Measurements from ENCODE around the gene PLSCR1. TPM values are rescaled to one million over a fixed set of nuclear protein-coding genes. Genes with fewer than 3 reads are reported as not detected.
"Not testable (repeated sequence)": the region's sequence is repeated elsewhere in the genome, so short reads cannot be mapped to it uniquely, and the experiment has no call there.

PLSCR1 gene
- total RNA-seq, 2 experiments from 2014 or later: 23.3 to 28.8 TPM

GRCh38 chr3:146521394-146521793 is 23.0 kb downstream of the PLSCR1 start:
- POLR2A ChIA-PET: no interaction called here
- CTCF ChIA-PET: no interaction called here

- ChIA-PET CTCF (no interaction called here), POLR2A (no interaction called here)
These were observed 24.6 kb downstream of the PLSCR1 start for GRCh38 chr3:146519810-146520209.

GRCh38 chr3:146517684-146518435 is 26.5 kb downstream of the PLSCR1 start:
- CTCF ChIA-PET: interaction anchor here (0.5 kb wide), 1 partner anchor 9 kb away, joined by 3 read pairs; no protein-coding TSS in a partner anchor

GRCh38 chr3:146513386-146514051 is 30.9 kb downstream of the PLSCR1 start:
- POLR2A ChIA-PET: no interaction called here
- CTCF ChIA-PET: no interaction called here

More at GRCh38 chr3:146517684-146518435, 26.5 kb downstream of the PLSCR1 start:
- POLR2A ChIA-PET: no interaction called here

DNA sequence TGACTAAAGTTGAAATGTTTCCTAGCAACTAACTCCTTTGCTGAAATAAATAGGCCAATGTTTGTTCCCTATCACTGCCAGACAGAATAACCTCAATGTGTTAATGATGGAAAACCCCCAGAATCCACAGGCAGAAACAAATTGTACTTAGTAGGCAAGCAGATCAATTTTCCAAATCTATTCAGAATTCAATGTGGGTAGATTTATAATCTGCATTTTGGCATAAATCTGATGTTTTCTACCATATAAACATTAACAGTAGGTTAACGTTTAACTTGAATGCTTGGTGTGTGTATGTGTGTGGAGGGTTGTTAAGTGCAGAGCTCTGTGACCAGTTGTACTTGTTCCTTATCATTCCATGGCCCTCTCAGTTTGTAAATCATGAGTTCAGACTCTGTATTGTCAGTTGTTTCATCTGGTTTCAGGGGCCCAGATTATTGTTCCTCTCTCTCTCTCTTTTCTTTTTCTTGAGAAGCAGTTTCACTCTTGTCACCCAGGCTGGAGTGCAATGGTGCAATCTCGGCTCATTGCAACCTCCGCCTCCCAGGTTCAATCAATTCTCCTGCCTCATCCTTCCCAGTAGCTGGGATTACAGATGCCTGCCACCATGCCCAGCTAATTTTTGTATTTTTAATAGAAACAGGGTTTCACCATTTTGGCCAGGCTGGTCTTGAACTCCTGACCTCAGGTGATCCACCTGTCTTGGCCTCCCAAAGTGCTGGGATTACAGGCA is 32.8 kb downstream of the PLSCR1 start:
- ChIA-PET POLR2A (no interaction called here), CTCF (no interaction called here)

GRCh38 chr3:146507331-146508120 is 36.9 kb downstream of the PLSCR1 start:
- ChIA-PET CTCF (no interaction called here), POLR2A (no interaction called here)

DNA sequence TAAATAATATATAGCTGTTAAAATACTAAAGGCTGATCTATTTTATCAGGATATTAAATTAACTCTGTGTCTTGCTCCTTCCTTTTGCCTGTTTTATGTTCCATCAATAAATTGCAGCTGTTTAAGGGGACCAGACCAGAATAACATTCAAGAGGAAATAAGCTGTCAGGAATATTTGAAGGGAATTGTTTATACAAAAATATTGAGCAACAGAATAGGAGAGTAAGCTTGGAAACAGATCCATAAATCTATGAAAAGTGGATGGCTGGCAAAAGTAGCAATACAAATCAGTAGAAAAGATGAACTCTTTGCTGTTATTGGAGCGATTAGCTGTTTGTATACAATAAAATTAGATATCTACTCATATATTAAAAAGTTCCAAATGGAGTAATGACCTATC is 38.9 kb downstream of the PLSCR1 start:
- ChIA-PET CTCF (no interaction called here), POLR2A (interaction anchor here (1.4 kb wide), 1 partner anchor 39 kb away, joined by 3 read pairs; the partner anchor contains the start of gene PLSCR1)

DNA sequence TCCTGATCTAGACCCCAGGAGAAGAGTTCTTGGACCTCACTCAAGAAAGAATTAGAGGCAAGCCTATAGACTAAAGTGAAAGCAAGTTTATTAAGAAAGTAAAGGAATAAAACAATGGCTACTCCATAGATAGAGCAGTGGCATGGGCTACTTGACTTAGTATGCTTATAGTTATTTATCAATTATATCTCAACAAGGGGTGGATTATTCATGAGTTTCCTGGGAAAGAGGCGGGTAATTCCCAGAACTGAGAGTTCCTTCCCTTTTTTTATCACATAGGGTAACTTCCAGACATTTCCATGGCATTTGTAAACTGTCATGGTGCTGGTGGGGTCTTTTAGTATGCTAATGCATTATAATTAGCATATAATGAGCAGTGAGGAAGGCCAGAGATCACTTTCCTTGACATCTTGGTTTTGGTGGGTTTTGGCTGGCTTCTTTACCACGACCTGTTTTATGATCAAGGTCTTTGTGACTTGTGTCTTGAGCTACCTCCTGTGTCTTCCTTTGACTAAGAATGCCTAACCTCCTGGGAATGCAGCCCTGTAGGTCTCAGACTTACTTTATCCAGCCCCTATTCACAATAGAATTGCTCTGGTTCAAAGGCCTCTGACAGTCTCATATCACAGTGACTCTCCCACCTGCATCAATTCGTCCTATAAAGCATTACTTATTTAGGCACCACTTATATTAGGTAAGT is 39.8 kb downstream of the PLSCR1 start:
- ChIA-PET CTCF (no interaction called here), POLR2A (interaction anchor here (1.4 kb wide), 1 partner anchor 40 kb away, joined by 3 read pairs; the partner anchor contains the start of gene PLSCR1)

DNA sequence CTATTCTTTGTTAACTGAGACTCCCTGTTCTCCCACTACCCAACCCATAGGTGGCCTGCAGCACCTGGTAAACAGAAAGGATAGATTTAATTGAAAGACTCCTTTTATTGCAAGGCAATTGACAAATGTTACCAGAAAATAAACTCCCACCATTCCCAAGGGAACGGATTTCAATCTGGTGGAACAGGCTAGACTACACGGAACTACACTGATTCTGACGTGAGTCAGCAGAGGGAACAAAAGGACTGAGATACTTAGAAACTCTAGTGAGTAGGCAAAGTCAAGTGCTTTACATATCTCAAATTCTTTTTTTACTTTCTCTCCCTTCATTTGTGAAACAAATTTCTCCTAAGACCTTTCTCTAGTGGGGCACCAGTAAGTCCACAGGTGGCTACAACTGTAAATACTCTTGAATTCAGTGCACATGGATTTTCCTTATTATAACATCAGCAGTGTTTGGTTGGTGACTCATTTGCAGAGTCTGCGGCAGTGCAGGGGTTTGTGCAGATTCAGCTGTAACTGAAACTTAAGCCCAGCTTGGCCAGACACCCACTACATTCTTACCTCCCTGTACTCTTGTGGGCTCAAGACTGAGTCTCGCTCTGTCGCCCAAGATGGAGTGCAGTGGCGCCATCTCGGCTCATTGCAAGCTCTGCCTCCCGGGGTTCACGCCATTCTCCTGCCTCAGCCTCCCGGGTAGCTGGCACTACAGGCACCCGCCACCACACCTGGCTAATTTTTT is 40.8 kb downstream of the PLSCR1 start:
- CTCF ChIA-PET: no interaction called here
- POLR2A ChIA-PET: no interaction called here

DNA sequence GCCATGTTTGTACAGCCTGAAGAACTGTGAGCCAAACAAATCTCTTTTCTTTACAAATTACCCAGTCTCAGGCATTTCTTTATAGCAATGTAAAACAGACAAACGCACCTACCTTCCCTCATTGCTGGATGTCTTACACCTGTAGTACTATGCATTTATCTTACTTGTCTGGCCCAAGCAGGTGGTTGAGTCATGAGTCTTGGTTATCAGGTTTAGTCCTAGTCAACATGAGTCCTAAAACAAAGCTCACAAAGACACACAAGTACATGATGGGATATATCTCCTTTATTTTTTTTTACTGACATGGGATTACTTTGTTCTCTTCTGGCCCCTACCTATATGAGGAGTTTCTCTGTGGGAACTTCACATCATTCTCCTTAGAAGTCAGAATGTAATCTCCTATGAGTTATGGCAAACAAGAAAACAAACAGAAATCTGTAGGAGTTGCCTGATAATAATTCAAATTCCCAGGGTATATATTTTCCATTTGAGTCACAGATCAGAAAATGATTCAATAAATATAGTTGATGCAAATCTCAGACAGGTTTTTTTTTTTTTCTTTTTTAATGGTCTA is 41.4 kb downstream of the PLSCR1 start:
- ChIA-PET CTCF (no interaction called here), POLR2A (no interaction called here)

- ChIA-PET CTCF (no interaction called here), POLR2A (no interaction called here)
These were observed 42.7 kb downstream of the PLSCR1 start for GRCh38 chr3:146501752-146502151.

DNA sequence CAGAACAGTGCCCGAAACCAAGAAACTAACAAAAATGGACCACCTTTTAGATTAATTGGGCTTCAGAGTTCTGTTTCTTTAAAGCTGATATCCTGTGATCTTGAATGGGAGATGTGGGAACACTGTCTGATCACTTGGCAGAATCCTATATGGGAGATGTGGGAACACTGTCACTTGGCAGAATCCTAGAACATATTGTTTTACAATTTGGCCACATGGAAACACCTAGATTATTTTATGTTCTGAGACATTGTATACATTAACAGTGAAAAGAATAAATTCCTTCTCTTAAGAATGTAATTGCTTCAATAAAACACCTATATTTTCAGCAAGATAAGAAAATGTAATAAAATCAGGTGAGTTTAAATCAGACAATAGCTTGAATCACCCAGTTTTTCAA is 44.7 kb downstream of the PLSCR1 start:
- CTCF ChIA-PET: no interaction called here
- POLR2A ChIA-PET: no interaction called here

DNA sequence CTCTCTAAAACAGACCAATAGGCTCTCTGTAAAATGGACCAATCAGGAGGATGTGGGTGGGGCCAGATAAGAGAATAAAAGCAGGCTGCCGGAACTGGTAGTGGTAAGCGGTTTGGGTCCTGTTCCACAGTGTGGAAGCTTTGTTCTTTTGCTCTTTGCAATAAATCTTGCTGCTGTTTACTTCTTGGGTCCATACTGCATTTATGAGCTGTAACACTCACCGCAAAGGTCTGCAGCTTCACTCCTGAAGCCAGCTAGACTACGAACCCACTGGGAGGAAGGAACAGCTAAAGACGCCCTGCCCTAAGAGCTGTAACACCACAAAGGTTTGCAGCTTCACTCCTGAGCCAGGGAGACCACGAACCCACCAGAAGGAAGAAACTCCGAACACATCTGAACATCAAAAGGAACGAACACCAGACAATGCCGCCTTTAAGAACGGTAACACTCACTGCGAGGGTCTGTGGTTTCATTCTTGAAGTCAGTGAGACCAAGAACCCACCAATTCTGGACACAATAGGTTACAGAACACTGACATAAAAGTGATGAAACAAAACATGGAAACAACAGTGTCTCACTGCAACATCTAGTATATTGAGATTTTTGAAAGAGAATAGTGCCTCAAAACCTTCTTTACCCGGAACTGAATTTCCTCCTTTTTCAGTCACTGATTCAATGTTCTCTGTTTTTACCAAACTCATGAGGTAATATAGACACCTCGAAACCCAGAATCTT is 46.2 kb downstream of the PLSCR1 start:
- ChIA-PET CTCF (no interaction called here), POLR2A (no interaction called here)

DNA sequence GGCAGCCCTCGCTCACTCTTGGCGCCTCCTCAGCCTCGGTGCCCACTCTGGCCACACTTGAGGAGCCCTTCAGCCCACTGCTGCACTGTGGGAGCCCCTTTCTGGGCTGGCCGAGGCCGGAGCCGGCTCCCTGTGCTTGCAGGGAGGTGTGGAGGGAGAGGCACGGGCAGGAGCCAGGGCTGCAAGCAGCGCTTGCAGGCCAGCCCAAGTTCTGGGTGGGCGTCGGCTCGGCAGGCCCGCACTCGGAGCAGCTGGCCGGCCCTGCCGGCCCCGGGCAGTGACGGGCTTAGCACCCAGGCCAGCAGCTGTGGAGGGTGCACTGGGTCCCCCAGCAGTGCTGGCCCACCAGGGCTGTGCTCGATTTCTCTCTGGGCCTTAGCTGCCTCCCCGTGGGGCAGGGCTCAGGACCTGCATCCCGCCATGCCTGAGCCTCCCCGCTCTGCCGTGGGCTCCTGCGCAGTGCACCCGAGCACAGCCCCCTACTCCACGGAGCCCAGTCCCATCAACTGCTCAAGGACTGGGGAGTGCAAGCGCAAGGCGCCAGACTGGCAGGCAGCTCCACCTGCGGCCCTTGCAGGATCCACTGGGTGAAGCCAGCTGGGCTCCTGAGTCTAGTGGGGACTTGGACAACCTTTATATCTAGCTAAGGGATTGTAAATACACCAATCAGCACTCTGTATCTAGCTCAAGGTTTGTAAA is 47.1 kb downstream of the PLSCR1 start:
- CTCF ChIA-PET, POLR2A ChIA-PET: not testable (repeated sequence)

DNA sequence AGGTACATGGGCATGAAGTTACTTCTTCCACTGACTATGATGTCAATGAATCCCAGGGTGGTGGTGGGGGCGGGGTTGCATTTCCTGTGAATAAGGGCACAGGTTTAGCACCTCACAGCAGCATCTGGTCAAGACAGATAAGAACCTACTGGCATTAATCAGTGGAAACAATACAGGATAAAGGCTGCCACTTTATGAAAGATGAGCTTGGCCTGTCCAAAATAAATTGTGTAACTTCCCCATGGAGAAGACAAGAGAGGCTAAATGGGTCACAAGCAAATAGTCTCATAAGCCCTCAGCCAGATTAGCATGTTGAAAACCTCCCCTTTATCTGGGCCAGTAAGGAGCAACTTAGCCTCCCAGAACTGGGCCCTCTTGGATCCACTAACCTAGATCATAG is 47.7 kb downstream of the PLSCR1 start:
- ChIA-PET POLR2A (no interaction called here), CTCF (no interaction called here)

- ChIA-PET POLR2A (no interaction called here), CTCF (no interaction called here)
These were observed 48.2 kb downstream of the PLSCR1 start for GRCh38 chr3:146496251-146496650.

DNA sequence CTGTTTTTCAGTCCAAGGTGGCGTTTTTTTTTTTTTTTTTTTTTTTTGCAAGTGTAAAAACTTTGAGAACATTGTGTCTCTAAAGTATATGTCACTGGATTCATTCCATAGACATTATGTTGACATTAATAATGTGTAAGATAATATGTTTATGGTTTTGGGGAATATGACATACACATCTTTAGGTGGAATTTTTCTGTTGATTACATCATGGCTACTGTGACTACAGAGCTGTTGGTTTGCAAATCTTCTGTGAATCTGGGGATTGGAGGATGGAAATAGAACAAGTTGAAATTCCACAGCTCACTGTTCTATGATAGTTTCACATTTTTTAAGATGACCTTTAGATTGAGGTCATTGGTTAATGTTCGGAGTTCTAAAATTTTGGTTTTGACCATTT is 50.6 kb downstream of the PLSCR1 start:
- CTCF ChIA-PET: no interaction called here
- POLR2A ChIA-PET: no interaction called here
